HG02981 (cell line): ENCODE measurements around the gene STBD1.
"Not testable (repeated sequence)": the region's sequence is repeated elsewhere in the genome, so short reads cannot be mapped to it uniquely, and the experiment has no call there.

Experiments used
- ATAC-seq: cut with Tn5 transposase; IDR thresholded peaks from one replicate; pipeline ENCODE4 v1.9.1; 2021; ENCODE audit warnings: mild to moderate bottlenecking, moderate library complexity; ENCODE audit not compliant: unreplicated experiment

STBD1 gene

GRCh38 chr4:76305971-76306881, at the start of gene STBD1:
Gene STBD1 (plus strand): TSS chr4:76306733. CDS start chr4:76306770, 37 bp downstream.
- ATAC-seq: no peak

GRCh38 chr4:76256968-76257367, 49.6 kb upstream of the STBD1 start:
- ATAC-seq: no peak

- no peak for ATAC-seq
Measured at GRCh38 chr4:76257824-76258223, 48.7 kb upstream of the STBD1 start.

- ATAC-seq: no peak
Measured at GRCh38 chr4:76260571-76260970, 46.0 kb upstream of the STBD1 start.

GRCh38 chr4:76265631-76266218, 40.8 kb upstream of the STBD1 start:
- no peak for ATAC-seq

- ATAC-seq: no peak
Measured at GRCh38 chr4:76266627-76267026, 39.9 kb upstream of the STBD1 start.

- no peak for ATAC-seq
Measured at GRCh38 chr4:76267811-76268210, 38.7 kb upstream of the STBD1 start.

- no peak for ATAC-seq
Measured at GRCh38 chr4:76270244-76271175, 36.0 kb upstream of the STBD1 start.

- no peak for ATAC-seq
Measured at GRCh38 chr4:76271248-76271647, 35.3 kb upstream of the STBD1 start.

GRCh38 chr4:76272073-76272472, 34.5 kb upstream of the STBD1 start:
- no peak for ATAC-seq

GRCh38 chr4:76272582-76272981, 34.0 kb upstream of the STBD1 start:
- no peak for ATAC-seq

GRCh38 chr4:76272999-76273398, 33.5 kb upstream of the STBD1 start:
- ATAC-seq: no peak

GRCh38 chr4:76275486-76276124, 30.9 kb upstream of the STBD1 start:
- no peak for ATAC-seq

GRCh38 chr4:76276813-76277212, 29.7 kb upstream of the STBD1 start:
- ATAC-seq: no peak

GRCh38 chr4:76277667-76278066, 28.9 kb upstream of the STBD1 start:
- ATAC-seq: no peak

GRCh38 chr4:76278583-76278982, 27.9 kb upstream of the STBD1 start:
- no peak for ATAC-seq

GRCh38 chr4:76279462-76279861, 27.1 kb upstream of the STBD1 start:
- no peak for ATAC-seq

GRCh38 chr4:76280488-76281441, 25.8 kb upstream of the STBD1 start:
- no peak for ATAC-seq

- not testable (repeated sequence) for ATAC-seq
Measured at GRCh38 chr4:76281594-76281993, 24.9 kb upstream of the STBD1 start.
